HL-60 (cell line): ENCODE measurements around the gene PLA2G5.

Experiments used
- DNase-seq, 2 experiments: peaks; one replicate each; pipeline ENCODE4 v3.0.0-alpha.2; 2010 to 2020; ENCODE audit warnings: low read depth in 1 of 2, low spot score in 1 of 2
- H3K27ac ChIP-seq: fragments of 250-450 bp; sonication (Bioruptor Pico); replicated peaks from 2 replicates; pipeline ENCODE4 v1.5.1; 2020; ENCODE audit warnings: mild to moderate bottlenecking, moderate library complexity
- H3K27me3 ChIP-seq: fragments of 250-450 bp; sonication (Bioruptor Pico); 2 replicates; pipeline ENCODE4 v1.5.1; 2021; ENCODE audit warnings: mild to moderate bottlenecking, moderate library complexity; ENCODE audit not compliant: insufficient read depth, poor library complexity, severe bottlenecking
- H3K4me3 ChIP-seq: replicated peaks from 2 replicates; pipeline ENCODE4 v1.5.1; 2011; ENCODE audit warnings: mild to moderate bottlenecking, control low read depth, low read length; ENCODE audit not compliant: insufficient read depth
- GABPA ChIP-seq: IDR thresholded peaks from 2 replicates; pipeline ENCODE4 v1.6.1; 2012; ENCODE audit warnings: low read depth
- POLR2AphosphoS5 ChIP-seq: IDR thresholded peaks from 2 replicates; pipeline ENCODE4 v1.6.1; 2012; ENCODE audit warnings: low read depth
- SPI1 ChIP-seq: IDR thresholded peaks from 2 replicates; pipeline ENCODE4 v1.6.1; 2012; ENCODE audit warnings: low read depth, mild to moderate bottlenecking, borderline replicate concordance
- TF ChIP-seq, protein P1 (sequence below): IDR thresholded peaks from one replicate; pipeline ENCODE4 v1.5.1; 2011; ENCODE audit warnings: low read length, control low read depth, inconsistent platforms; ENCODE audit not compliant: insufficient read depth
- TF ChIP-seq, protein P2 (sequence below): IDR thresholded peaks from 2 replicates; pipeline ENCODE4 v1.6.1; 2012; ENCODE audit warnings: low read depth; ENCODE audit not compliant: insufficient replicate concordance

PLA2G5 gene

DNA sequence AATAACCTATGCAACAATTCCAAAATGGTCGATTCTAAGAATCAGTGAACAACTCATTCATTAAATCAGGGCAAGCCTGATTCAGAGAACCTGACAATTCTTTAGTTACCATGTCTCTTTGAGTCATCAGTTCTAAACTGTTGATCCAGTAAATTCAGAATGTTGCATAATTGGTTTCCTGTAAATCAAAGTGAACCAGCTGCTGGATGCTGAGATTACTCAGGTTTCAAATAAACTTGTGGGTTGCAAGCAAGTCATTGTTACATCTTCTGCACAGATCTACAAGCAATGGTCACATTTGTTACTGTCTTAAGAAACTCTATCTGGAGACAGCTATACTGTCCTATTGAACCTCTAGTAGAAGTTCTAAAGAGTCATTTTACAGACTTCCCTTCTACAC, 32.9 kb downstream of the PLA2G5 start:
- Histone ChIP-seq H3K4me3 (no peak overlapping the region), H3K27ac (no peak overlapping the region), H3K27me3 (no peaks in the 10 kb centered on the region)
- TF ChIP-seq GABPA (no peak), POLR2AphosphoS5 (no peak), SPI1 (no peak)
- TF ChIP-seq, protein P1, sequence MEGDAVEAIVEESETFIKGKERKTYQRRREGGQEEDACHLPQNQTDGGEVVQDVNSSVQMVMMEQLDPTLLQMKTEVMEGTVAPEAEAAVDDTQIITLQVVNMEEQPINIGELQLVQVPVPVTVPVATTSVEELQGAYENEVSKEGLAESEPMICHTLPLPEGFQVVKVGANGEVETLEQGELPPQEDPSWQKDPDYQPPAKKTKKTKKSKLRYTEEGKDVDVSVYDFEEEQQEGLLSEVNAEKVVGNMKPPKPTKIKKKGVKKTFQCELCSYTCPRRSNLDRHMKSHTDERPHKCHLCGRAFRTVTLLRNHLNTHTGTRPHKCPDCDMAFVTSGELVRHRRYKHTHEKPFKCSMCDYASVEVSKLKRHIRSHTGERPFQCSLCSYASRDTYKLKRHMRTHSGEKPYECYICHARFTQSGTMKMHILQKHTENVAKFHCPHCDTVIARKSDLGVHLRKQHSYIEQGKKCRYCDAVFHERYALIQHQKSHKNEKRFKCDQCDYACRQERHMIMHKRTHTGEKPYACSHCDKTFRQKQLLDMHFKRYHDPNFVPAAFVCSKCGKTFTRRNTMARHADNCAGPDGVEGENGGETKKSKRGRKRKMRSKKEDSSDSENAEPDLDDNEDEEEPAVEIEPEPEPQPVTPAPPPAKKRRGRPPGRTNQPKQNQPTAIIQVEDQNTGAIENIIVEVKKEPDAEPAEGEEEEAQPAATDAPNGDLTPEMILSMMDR, result no peak
- TF ChIP-seq, protein P2, sequence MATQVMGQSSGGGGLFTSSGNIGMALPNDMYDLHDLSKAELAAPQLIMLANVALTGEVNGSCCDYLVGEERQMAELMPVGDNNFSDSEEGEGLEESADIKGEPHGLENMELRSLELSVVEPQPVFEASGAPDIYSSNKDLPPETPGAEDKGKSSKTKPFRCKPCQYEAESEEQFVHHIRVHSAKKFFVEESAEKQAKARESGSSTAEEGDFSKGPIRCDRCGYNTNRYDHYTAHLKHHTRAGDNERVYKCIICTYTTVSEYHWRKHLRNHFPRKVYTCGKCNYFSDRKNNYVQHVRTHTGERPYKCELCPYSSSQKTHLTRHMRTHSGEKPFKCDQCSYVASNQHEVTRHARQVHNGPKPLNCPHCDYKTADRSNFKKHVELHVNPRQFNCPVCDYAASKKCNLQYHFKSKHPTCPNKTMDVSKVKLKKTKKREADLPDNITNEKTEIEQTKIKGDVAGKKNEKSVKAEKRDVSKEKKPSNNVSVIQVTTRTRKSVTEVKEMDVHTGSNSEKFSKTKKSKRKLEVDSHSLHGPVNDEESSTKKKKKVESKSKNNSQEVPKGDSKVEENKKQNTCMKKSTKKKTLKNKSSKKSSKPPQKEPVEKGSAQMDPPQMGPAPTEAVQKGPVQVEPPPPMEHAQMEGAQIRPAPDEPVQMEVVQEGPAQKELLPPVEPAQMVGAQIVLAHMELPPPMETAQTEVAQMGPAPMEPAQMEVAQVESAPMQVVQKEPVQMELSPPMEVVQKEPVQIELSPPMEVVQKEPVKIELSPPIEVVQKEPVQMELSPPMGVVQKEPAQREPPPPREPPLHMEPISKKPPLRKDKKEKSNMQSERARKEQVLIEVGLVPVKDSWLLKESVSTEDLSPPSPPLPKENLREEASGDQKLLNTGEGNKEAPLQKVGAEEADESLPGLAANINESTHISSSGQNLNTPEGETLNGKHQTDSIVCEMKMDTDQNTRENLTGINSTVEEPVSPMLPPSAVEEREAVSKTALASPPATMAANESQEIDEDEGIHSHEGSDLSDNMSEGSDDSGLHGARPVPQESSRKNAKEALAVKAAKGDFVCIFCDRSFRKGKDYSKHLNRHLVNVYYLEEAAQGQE, result no peak
- DNase-seq, result no peak

DNA sequence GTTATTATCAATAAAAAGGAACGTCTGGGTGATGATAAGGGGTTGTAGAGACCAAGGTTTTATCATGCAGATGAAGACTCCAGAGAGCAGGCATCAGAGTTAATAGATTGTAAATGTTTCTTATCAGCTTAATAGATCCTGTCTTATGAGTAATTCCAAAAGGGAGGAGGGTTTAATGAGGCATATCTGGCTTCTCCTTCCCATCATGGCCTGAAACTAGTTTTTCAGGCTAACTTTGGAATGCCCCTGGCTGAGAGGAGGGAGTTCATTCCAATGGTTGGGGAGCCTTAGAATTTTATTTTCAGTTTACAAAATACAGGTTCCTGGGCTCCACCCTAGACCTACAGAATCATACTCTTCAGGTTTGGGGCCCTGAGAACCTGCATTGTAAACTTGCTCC, 35.9 kb downstream of the PLA2G5 start:
- TF ChIP-seq POLR2AphosphoS5 (no peak), GABPA (no peak), SPI1 (no peak)
- TF ChIP-seq, protein P1, result no peak
- TF ChIP-seq, protein P2, result no peak
- H3K4me3 ChIP-seq, result no peak overlapping the region
- no peak overlapping the region for H3K27ac ChIP-seq
- no peaks in the 10 kb centered on the region for H3K27me3 ChIP-seq
- no peak for DNase-seq

DNA sequence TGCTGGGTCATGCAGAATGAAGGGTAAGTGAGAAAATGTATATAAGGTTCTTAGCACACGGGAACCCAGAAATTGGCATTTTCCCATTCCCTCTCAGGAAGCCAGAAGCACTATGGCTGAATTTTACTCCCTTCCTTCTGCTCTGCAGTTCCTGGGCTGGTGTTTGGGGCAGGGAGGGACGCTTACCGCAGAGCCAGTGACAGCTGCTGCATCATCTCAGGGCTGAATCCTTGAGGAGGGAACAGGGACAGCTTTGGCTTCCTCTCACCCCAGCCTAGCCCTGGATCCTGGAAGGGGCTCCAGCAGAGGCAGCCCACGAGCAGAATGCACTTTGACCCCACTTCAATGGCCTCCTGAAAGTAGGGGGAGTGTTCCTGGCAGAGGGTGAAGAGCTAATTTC, 37.4 kb downstream of the PLA2G5 start:
- TF ChIP-seq POLR2AphosphoS5, result no peak
- TF ChIP-seq GABPA, result no peak
- TF ChIP-seq, protein P2, result no peak
- TF ChIP-seq, protein P1, result no peak
- TF ChIP-seq SPI1, result no peak
- H3K27me3 ChIP-seq, result no peaks in the 10 kb centered on the region
- no peak overlapping the region for H3K27ac ChIP-seq
- H3K4me3 ChIP-seq, result no peak overlapping the region
- no peak for DNase-seq
